NCI-H2107 (cell line): ENCODE data around the gene REC114.
"Not testable (repeated sequence)": the region's sequence is repeated elsewhere in the genome, so short reads cannot be mapped to it uniquely, and the experiment has no call there.

Experiments used
- DNase-seq: peaks from one replicate; lab custom pipeline; 2025; lab: John Stamatoyannopoulos, UW

REC114 gene

GRCh38 chr15:73442968-73443367 lies at the start of gene REC114:
TSS of gene REC114 (plus strand) at chr15:73443164. CDS start at chr15:73443186, 22 bp downstream.
- DNase-seq = no peak

GRCh38 chr15:73393336-73393735 lies 49.6 kb upstream of the REC114 start:
- DNase-seq = no peak

GRCh38 chr15:73394782-73395181 lies 48.2 kb upstream of the REC114 start:
- DNase-seq = no peak

GRCh38 chr15:73395671-73396070 lies 47.3 kb upstream of the REC114 start:
- no peak for DNase-seq

- no peak for DNase-seq
Measured at GRCh38 chr15:73397461-73397860, 45.5 kb upstream of the REC114 start.

GRCh38 chr15:73398861-73399260 lies 44.1 kb upstream of the REC114 start:
- no peak for DNase-seq

- not testable (repeated sequence) for DNase-seq
Measured at GRCh38 chr15:73400222-73400621, 42.7 kb upstream of the REC114 start.

- no peak for DNase-seq
Measured at GRCh38 chr15:73403171-73403570, 39.8 kb upstream of the REC114 start.

GRCh38 chr15:73414876-73415275 lies 28.1 kb upstream of the REC114 start:
- no peak for DNase-seq

- DNase-seq = no peak
Measured at GRCh38 chr15:73424506-73424905, 18.5 kb upstream of the REC114 start.

- DNase-seq = no peak
Measured at GRCh38 chr15:73425510-73425909, 17.5 kb upstream of the REC114 start.

- no peak for DNase-seq
Measured at GRCh38 chr15:73426323-73426994, 16.5 kb upstream of the REC114 start.

- not testable (repeated sequence) for DNase-seq
Measured at GRCh38 chr15:73431329-73431728, 11.6 kb upstream of the REC114 start.

- DNase-seq = no peak
Measured at GRCh38 chr15:73433873-73434272, 9.1 kb upstream of the REC114 start.

- no peak for DNase-seq
Measured at GRCh38 chr15:73436613-73437012, 6.4 kb upstream of the REC114 start.

GRCh38 chr15:73437543-73438109 lies 5.3 kb upstream of the REC114 start:
- DNase-seq = no peak

- DNase-seq = no peak
Measured at GRCh38 chr15:73438651-73439050, 4.3 kb upstream of the REC114 start.

- no peak for DNase-seq
Measured at GRCh38 chr15:73440571-73440970, 2.4 kb upstream of the REC114 start.

GRCh38 chr15:73442421-73442820 lies 543 bp upstream of the REC114 start:
- DNase-seq = no peak

- DNase-seq = not testable (repeated sequence)
Measured at GRCh38 chr15:73447471-73447870, 4.5 kb downstream of the REC114 start.

- DNase-seq = not testable (repeated sequence)
Measured at GRCh38 chr15:73448158-73448758, 5.3 kb downstream of the REC114 start.

- not testable (repeated sequence) for DNase-seq
Measured at GRCh38 chr15:73449980-73450379, 7.0 kb downstream of the REC114 start.

- DNase-seq = no peak
Measured at GRCh38 chr15:73454096-73454495, 11.1 kb downstream of the REC114 start.
